H1 (cell line): ENCODE data around the gene DHRS4L2. TPM values are rescaled to one million over a fixed set of nuclear protein-coding genes. Genes with fewer than 3 reads are reported as not detected.

Experiments used
- CTCF ChIA-PET: fragments of 300-600 bp; sonication (Branson Sonifier 250); formaldehyde crosslinking; loops from one replicate; lab custom pipeline; 2021; ENCODE audit not compliant: partially characterized antibody; lab: Charles Lee
- POLR2A ChIA-PET: fragments of 300-600 bp; sonication (Branson Sonifier 250); formaldehyde crosslinking; loops from one replicate; lab custom pipeline; 2021; ENCODE audit warnings: inconsistent platforms; ENCODE audit not compliant: partially characterized antibody; lab: Charles Lee
- DNase-seq, 2 experiments: peaks; one replicate each; pipeline versions ENCODE4 v3.0.0 to v3.0.0-alpha.2; 2010 to 2022; ENCODE audit warnings: low spot score in 2 of 2, low read depth in 1 of 2, mixed read lengths in 1 of 2
- FAIRE-seq: peaks from 2 replicates; lab custom pipeline; 2011; peaks lifted over from hg19 to GRCh38; lab: Jason Lieb, UNC
- H2AFZ ChIP-seq: 2 replicates; pipeline ENCODE4 v1.8.1; 2012; ENCODE audit warnings: low read length, inconsistent platforms
- H2AK5ac ChIP-seq: 2 replicates; pipeline ENCODE4 v1.6.1; 2013; ENCODE audit warnings: low read depth, low read length
- H2BK120ac ChIP-seq: replicated peaks from 2 replicates; pipeline ENCODE3; 2013; ENCODE audit warnings: low read depth, low read length, inconsistent platforms
- H2BK12ac ChIP-seq: 2 replicates; pipeline ENCODE4 v1.6.1; 2013; ENCODE audit warnings: low read depth, low read length
- H2BK15ac ChIP-seq: 2 replicates; pipeline ENCODE4 v1.6.1; 2013; ENCODE audit warnings: low read length
- H2BK20ac ChIP-seq: 2 replicates; pipeline ENCODE4 v1.6.1; 2013; ENCODE audit warnings: low read length
- H2BK5ac ChIP-seq: 2 replicates; pipeline ENCODE4 v1.6.1; 2013; ENCODE audit warnings: low read depth, low read length
- H3K14ac ChIP-seq: 2 replicates; pipeline ENCODE4 v1.6.1; 2013; ENCODE audit warnings: inconsistent platforms; ENCODE audit not compliant: insufficient read length
- H3K18ac ChIP-seq: 2 replicates; pipeline ENCODE4 v1.6.1; 2013; ENCODE audit warnings: low read length; ENCODE audit errors: extremely low read depth
- H3K23ac ChIP-seq: 2 replicates; pipeline ENCODE4 v1.6.1; 2013; ENCODE audit warnings: inconsistent platforms; ENCODE audit not compliant: insufficient read length
- H3K23me2 ChIP-seq: 2 replicates; pipeline ENCODE4 v1.6.1; 2013; ENCODE audit warnings: low read depth, low read length
- H3K27ac ChIP-seq: 2 replicates; pipeline ENCODE4 v1.6.1; 2011; ENCODE audit warnings: low read depth, low read length, inconsistent platforms
- H3K27me3 ChIP-seq, 4 experiments: replicated peaks in 1 of 4; 1 replicate in 1 of 4; 2 replicates in 3 of 4; pipeline versions ENCODE4 v1.6.1 to v1.8.1; 2011 to 2013; ENCODE audit warnings: low read length in 3 of 4, mild to moderate bottlenecking in 3 of 4, inconsistent platforms in 2 of 4, mixed read lengths in 2 of 4, moderate library complexity in 1 of 4; ENCODE audit not compliant: control insufficient read depth in 3 of 4, insufficient read depth in 3 of 4; ENCODE audit errors: extremely low read depth in 1 of 4
- H3K36me3 ChIP-seq, 4 experiments: 2 replicates each; pipeline versions ENCODE4 v1.6.1 to v1.8.1; 2011 to 2013; ENCODE audit warnings: mild to moderate bottlenecking in 4 of 4, low read length in 3 of 4, moderate library complexity in 2 of 4, control low read depth in 1 of 4, inconsistent platforms in 1 of 4; ENCODE audit not compliant: insufficient read depth in 4 of 4, control insufficient read depth in 2 of 4
- H3K4ac ChIP-seq: replicated peaks from 2 replicates; pipeline ENCODE3; 2013; ENCODE audit warnings: low read length, low read depth, mixed read lengths, inconsistent platforms; ENCODE audit not compliant: insufficient read length
- H3K4me1 ChIP-seq, 4 experiments: replicated peaks in 1 of 4; 1 replicate in 1 of 4; 2 replicates in 3 of 4; pipeline versions ENCODE4 v1.6.1 to v1.8.1; 2011 to 2013; ENCODE audit warnings: low read length in 3 of 4, inconsistent platforms in 2 of 4, mixed read lengths in 1 of 4; ENCODE audit not compliant: insufficient read depth in 4 of 4, control insufficient read depth in 3 of 4
- H3K4me2 ChIP-seq, 2 experiments: 2 replicates each; pipeline versions ENCODE4 v1.6.1 to v1.8.1; 2011 to 2013; ENCODE audit warnings: low read depth in 2 of 2, low read length in 2 of 2, control low read depth in 1 of 2, inconsistent platforms in 1 of 2, mild to moderate bottlenecking in 1 of 2; ENCODE audit not compliant: insufficient read depth in 1 of 2
- H3K4me3 ChIP-seq, 4 experiments: fragments of 200-600, 300-600 bp in 1 of 4; sonication (generic), shearing (Covaris generic), sonication (Bioruptor Twin) in 1 of 4; 2 replicates each; pipeline versions ENCODE4 v1.5.1 to v1.8.1; 2011 to 2016; ENCODE audit warnings: low read length in 4 of 4, low read depth in 3 of 4, control low read depth in 2 of 4, inconsistent platforms in 2 of 4, mild to moderate bottlenecking in 2 of 4, mixed read lengths in 1 of 4, moderate library complexity in 1 of 4; ENCODE audit not compliant: insufficient read depth in 2 of 4; ENCODE audit errors: extremely low read depth in 1 of 4
- H3K56ac ChIP-seq: replicated peaks from 2 replicates; pipeline ENCODE3; 2013; ENCODE audit warnings: low read depth, mild to moderate bottlenecking, mixed read lengths, low read length, inconsistent platforms; ENCODE audit not compliant: insufficient read length
- H3K79me1 ChIP-seq: 2 replicates; pipeline ENCODE4 v1.6.1; 2013; ENCODE audit warnings: low read depth, low read length, control low read depth
- H3K79me2 ChIP-seq, 2 experiments: 2 replicates each; pipeline versions ENCODE4 v1.6.1 to v1.8.1; 2012 to 2013; ENCODE audit warnings: low read length in 2 of 2, mild to moderate bottlenecking in 2 of 2, inconsistent platforms in 1 of 2; ENCODE audit not compliant: insufficient read depth in 2 of 2, control insufficient read depth in 1 of 2
- H3K9ac ChIP-seq, 4 experiments: replicated peaks in 1 of 4; 1 replicate in 1 of 4; 2 replicates in 3 of 4; pipeline versions ENCODE4 v1.6.1 to v1.8.1; 2011 to 2013; ENCODE audit warnings: low read depth in 3 of 4, low read length in 3 of 4, control low read depth in 2 of 4, mild to moderate bottlenecking in 2 of 4, moderate library complexity in 2 of 4, inconsistent platforms in 1 of 4; ENCODE audit errors: extremely low read depth in 1 of 4
- H3K9me3 ChIP-seq, 2 experiments: 2 replicates each; pipeline versions ENCODE4 v1.6.1 to v1.8.1; 2012 to 2013; ENCODE audit warnings: mild to moderate bottlenecking in 2 of 2, moderate library complexity in 2 of 2, control low read depth in 1 of 2, inconsistent platforms in 1 of 2, low read depth in 1 of 2, low read length in 1 of 2, mixed read lengths in 1 of 2; ENCODE audit not compliant: insufficient read depth in 2 of 2
- H4K20me1 ChIP-seq, 2 experiments: replicated peaks in 1 of 2; 2 replicates each; pipeline versions ENCODE3 to v1.8.1; 2011 to 2013; ENCODE audit warnings: inconsistent platforms in 2 of 2, low read length in 2 of 2, mild to moderate bottlenecking in 1 of 2; ENCODE audit not compliant: insufficient read depth in 2 of 2, control insufficient read depth in 1 of 2
- H4K5ac ChIP-seq: 2 replicates; pipeline ENCODE4 v1.6.1; 2013; ENCODE audit warnings: low read length, low read depth, mixed read lengths, inconsistent platforms; ENCODE audit not compliant: insufficient read length
- H4K8ac ChIP-seq: 2 replicates; pipeline ENCODE4 v1.8.0; 2013; ENCODE audit warnings: mild to moderate bottlenecking, moderate library complexity, low read length, inconsistent platforms; ENCODE audit not compliant: insufficient read depth; ENCODE audit errors: extremely low read depth
- H4K91ac ChIP-seq: replicated peaks from 2 replicates; pipeline ENCODE3; 2013; ENCODE audit warnings: low read length, mixed read lengths, inconsistent platforms; ENCODE audit not compliant: insufficient read length
- CBX5 ChIP-seq: fragments of 300-800, 300-1000 bp; sonication (generic); IDR thresholded peaks from 2 replicates; pipeline ENCODE4 v1.7.1; 2016; ENCODE audit warnings: antibody characterized with exemption, low read length, low read depth
- CHD2 ChIP-seq: IDR thresholded peaks from 2 replicates; pipeline ENCODE4 v1.6.1; 2012; ENCODE audit warnings: low read length, improper control_type of control experiment
- CTCF ChIP-seq, 3 experiments: IDR thresholded peaks; 1 replicate in 2 of 3; 2 replicates in 1 of 3; pipeline versions ENCODE4 v1.5.1 to v1.6.1; 2011; ENCODE audit warnings: low read length in 3 of 3, mild to moderate bottlenecking in 3 of 3, inconsistent platforms in 2 of 3, low read depth in 1 of 3, moderate library complexity in 1 of 3; ENCODE audit not compliant: insufficient read depth in 1 of 3; ENCODE audit errors: control extremely low read depth in 1 of 3
- KDM1A ChIP-seq: fragments of 200-600, 300-600 bp; sonication (generic); IDR thresholded peaks from 2 replicates; pipeline ENCODE4 v1.7.1; 2016; ENCODE audit warnings: mild to moderate bottlenecking, low read length, borderline replicate concordance
- RAD21 ChIP-seq, 2 experiments: IDR thresholded peaks in 1 of 2; conservative IDR thresholded peaks in 1 of 2; 2 replicates each; pipeline ENCODE4 v1.6.1; 2011; ENCODE audit warnings: low read depth in 2 of 2, low read length in 2 of 2, improper control_type of control experiment in 1 of 2, inconsistent platforms in 1 of 2, mild to moderate bottlenecking in 1 of 2, moderate library complexity in 1 of 2
- RBBP5 ChIP-seq: IDR thresholded peaks from 2 replicates; pipeline ENCODE4 v1.7.1; 2012; ENCODE audit warnings: low read depth, mild to moderate bottlenecking, inconsistent platforms, low read length, moderate library complexity, borderline replicate concordance
- SP1 ChIP-seq: IDR thresholded peaks from 2 replicates; pipeline ENCODE4 v1.6.1; 2011; ENCODE audit warnings: low read depth, low read length
- TAF7 ChIP-seq: optimal IDR thresholded peaks from 2 replicates; pipeline ENCODE3; 2011; ENCODE audit warnings: low read depth, mild to moderate bottlenecking, inconsistent platforms, low read length, moderate library complexity, borderline replicate concordance
- TEAD4 ChIP-seq: IDR thresholded peaks from 2 replicates; pipeline ENCODE4 v1.6.1; 2012; ENCODE audit warnings: low read depth, low read length, inconsistent platforms, mixed read lengths
- WGBS, 2 experiments: shearing (Covaris generic) in 1 of 2; methylation state at CpG; one replicate each; pipeline versions ENCODE4 v1.1.6 to v1.1.7; 2013 to 2015; ENCODE audit warnings: low lambda C conversion rate in 2 of 2, mixed read lengths in 2 of 2, inconsistent platforms in 1 of 2, low coverage in 1 of 2, missing lambda C conversion rate in 1 of 2; ENCODE audit not compliant: insufficient replicate concordance in 2 of 2, insufficient coverage in 1 of 2, insufficient read length in 1 of 2; ENCODE audit errors: extremely low coverage in 1 of 2, missing lambda C conversion rate in 1 of 2; 5-methylcytosine and 5-hydroxymethylcytosine counted together
- polyA plus RNA-seq, 7 experiments: library from polyadenylated mRNA; depleted of rRNA in 3 of 7; stranded (reverse) in 5 of 7; unstranded in 2 of 7; fragments of >200 nt in 5 of 7; fragments of 200-250 nt in 2 of 7; gene quantifications; 1 replicate in 5 of 7; 2 replicates in 1 of 7; 4 replicates in 1 of 7; pipeline versions ENCODE4 v1.2.1 to v1.2.3, GENCODE V29; 2011 to 2013; ENCODE audit warnings: missing spikeins in 2 of 7, mixed read lengths in 2 of 7
- total RNA-seq: library from RNA; stranded (reverse); fragmentation: NEBNext Ultra II Directional; extraction: Animal tissue kit (Norgen Biotek cat#: 25700); gene quantifications from 2 replicates; pipeline ENCODE4 v1.2.1, GENCODE V29; 2021

The DHRS4L2 gene
- total and polyA plus RNA-seq, 2 of the 8 experiments (the other 6 are each of a cell fraction or from before 2014, with no cell fraction given), result 12.3 to 15.4 TPM

- no peak for FAIRE-seq
- 92% methylated on average over 3 of the region's 3 CpGs; no CpG with 5 or more reads in 1 of the 2 experiments for WGBS, 2 experiments
- no peak overlapping the region for H2AFZ ChIP-seq
- no peak for TF ChIP-seq RAD21 (IDR thresholded peaks at IDR 0.05 in 1 of 2, conservative IDR thresholded peaks at IDR 0.05 in 1 of 2; ENCODE audit: low read depth in 2 of 2, low read length in 2 of 2)
- no peak for TF ChIP-seq KDM1A
- no peak for TF ChIP-seq CBX5
- no peak for TF ChIP-seq TEAD4
- TF ChIP-seq TAF7, result no peak
- TF ChIP-seq RBBP5, result no peak
- TF ChIP-seq CHD2, result no peak
- no peak for TF ChIP-seq CTCF (IDR thresholded peaks at IDR 0.05; ENCODE audit: control extremely low read depth in 1 of 3, insufficient read depth in 1 of 3, low read depth in 1 of 3, low read length in 3 of 3)
- TF ChIP-seq SP1, result no peak
Measured at GRCh38 chr14:23939607-23940326, 49.0 kb upstream of the DHRS4L2 start.

More at GRCh38 chr14:23939607-23940326, 49.0 kb upstream of the DHRS4L2 start:
- no peak overlapping the region for H2BK15ac ChIP-seq
- H3K4ac ChIP-seq, result no peak overlapping the region
- H2BK120ac ChIP-seq, result no peak overlapping the region
- H3K56ac ChIP-seq, result no peak overlapping the region
- no peak overlapping the region for H3K27ac ChIP-seq
- no peaks in the 10 kb centered on the region for H3K36me3 ChIP-seq
- no peak overlapping the region for H3K14ac ChIP-seq
- no peak overlapping the region for H3K23ac ChIP-seq
- H3K9me3 ChIP-seq, result no peaks in the 10 kb centered on the region
- H3K4me1 ChIP-seq, result no peaks in the 10 kb centered on the region; a peak in 1 of 7 replicates
- H3K23me2 ChIP-seq, result peaks cover 1% of the 10 kb centered on the region; the same call in 1 of the 2 replicates
- no peaks in the 10 kb centered on the region for H3K79me1 ChIP-seq
- H4K20me1 ChIP-seq, result no peaks in the 10 kb centered on the region
- H4K5ac ChIP-seq, result no peak overlapping the region
- CTCF ChIA-PET, result no interaction called here
- no peak overlapping the region for H2BK20ac ChIP-seq
- DNase-seq, result no peak
- POLR2A ChIA-PET, result no interaction called here
- H3K4me3 ChIP-seq, result no peak overlapping the region
- H3K79me2 ChIP-seq, result no peaks in the 10 kb centered on the region
- no peak overlapping the region for H4K91ac ChIP-seq
- no peak overlapping the region for H2BK5ac ChIP-seq
- no peak overlapping the region for H3K18ac ChIP-seq
- H3K9ac ChIP-seq, result no peak overlapping the region
- H2AK5ac ChIP-seq, result no peak overlapping the region
- H4K8ac ChIP-seq, result no peak overlapping the region
- H3K27me3 ChIP-seq, result no peaks in the 10 kb centered on the region
- H2BK12ac ChIP-seq, result no peak overlapping the region
- H3K4me2 ChIP-seq, result no peak overlapping the region
